Transverse colon (tissue), 4 donors: Measurements from ENCODE around the gene ARHGAP32.

Experiments used
- CTCF ChIP-seq, 5 experiments: fragments of 200-600 bp in 3 of 5; fragments of 450-650 bp in 2 of 5; sonication (generic) in 3 of 5; IDR thresholded peaks; 1 replicate in 2 of 5; 2 replicates in 3 of 5; pipeline ENCODE4 v1.5.1; 2016 to 2017; ENCODE audit warnings: antibody characterized with exemption in 5 of 5, inconsistent platforms in 3 of 5, mild to moderate bottlenecking in 2 of 5, moderate library complexity in 1 of 5
- POLR2A ChIP-seq: fragments of 450-650 bp; IDR thresholded peaks from one replicate; pipeline ENCODE4 v1.6.1; 2016; ENCODE audit warnings: antibody characterized with exemption, mild to moderate bottlenecking, moderate library complexity
- POLR2AphosphoS5 ChIP-seq, 3 donors: sonication (generic); formaldehyde crosslinking; IDR thresholded peaks; one replicate each; pipeline ENCODE4 v1.6.1; 2016; ENCODE audit warnings: antibody characterized with exemption in 3 of 3

- TF ChIP-seq POLR2A: no peak
- TF ChIP-seq CTCF (IDR thresholded peaks at IDR 0.05): no peak
- TF ChIP-seq POLR2AphosphoS5 (IDR thresholded peaks at IDR 0.05): no peak
Observed at GRCh38 chr11:129056916-129057315, 135.2 kb downstream of the ARHGAP32 start.
